C1 segment of cervical spinal cord (tissue), 14 donors: ENCODE measurements around the gene SBF1.
"Not testable (repeated sequence)": the region's sequence is repeated elsewhere in the genome, so short reads cannot be mapped to it uniquely, and the experiment has no call there.

ENCODE experiments used
- DNase-seq, 14 donors: peaks; one replicate each; lab custom pipeline; 2025; lab: John Stamatoyannopoulos, UW

Gene SBF1

DNA sequence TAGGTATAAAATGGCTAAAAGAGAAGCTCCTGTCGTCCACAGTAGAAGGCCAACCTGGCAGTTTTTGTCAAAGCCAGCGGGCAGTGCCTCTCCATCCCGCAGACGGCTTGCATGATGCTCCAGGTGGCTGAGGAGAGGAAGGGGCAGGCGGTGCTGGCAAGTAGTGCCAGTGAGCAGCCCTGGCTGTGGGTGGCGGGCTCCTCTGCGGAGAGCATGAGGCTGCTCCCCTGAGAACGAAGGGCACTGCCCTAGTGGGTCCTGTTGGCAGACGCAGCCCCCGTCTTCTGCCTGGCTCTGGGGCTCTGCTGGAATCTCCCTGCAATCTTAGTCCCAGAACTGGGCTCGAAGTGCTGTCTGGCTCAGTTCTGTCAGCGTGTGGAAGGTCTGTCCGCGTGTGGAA lies 50.9 kb downstream of the SBF1 start:
- DNase-seq = no peak

- DNase-seq = no peak
These were observed 51.6 kb downstream of the SBF1 start for GRCh38 chr22:50422961-50423815.

DNA sequence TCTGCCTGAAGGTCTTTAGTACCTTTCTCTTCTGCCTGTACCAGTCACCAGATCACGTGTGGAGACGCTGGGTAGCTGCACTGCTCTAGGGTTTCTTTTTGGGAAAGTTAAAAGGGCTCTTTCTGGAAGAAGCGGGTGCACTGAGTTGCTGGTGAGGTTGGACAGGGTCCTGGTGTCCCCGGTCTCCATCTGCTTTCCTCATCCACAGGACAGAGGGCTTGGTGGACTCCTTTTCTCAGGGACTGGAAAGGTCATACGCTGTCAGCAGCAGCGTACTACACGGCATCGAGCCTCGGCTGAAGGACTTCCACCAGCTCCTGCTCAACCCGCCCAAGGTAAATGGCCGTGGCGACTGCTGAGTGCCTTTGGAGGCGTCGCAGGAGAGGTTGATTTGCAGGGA lies 52.8 kb downstream of the SBF1 start:
- DNase-seq = no peak

DNA sequence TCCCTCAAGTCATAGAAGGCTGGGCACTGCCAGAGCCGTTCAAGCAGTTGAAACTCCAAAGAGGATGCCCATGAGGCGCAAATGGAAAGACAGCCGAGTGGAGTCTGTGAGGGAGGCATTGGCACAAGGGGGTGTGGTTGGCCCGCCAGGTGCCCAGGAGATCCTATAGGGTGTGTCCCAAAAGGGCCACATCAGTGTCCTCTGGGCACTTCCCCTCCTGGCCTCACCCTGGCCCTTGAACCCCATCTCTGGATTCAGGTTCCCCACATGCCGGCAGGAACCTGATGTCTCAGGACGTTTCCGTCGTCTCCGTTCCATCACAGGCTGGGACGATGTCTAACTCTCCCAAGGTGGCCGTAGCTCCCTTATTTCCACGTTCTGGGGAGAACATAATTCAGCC lies 54.3 kb downstream of the SBF1 start:
- DNase-seq = no peak

- no peak for DNase-seq
These were observed 54.8 kb downstream of the SBF1 start for GRCh38 chr22:50420015-50420414.

GRCh38 chr22:50419116-50419515 lies 55.7 kb downstream of the SBF1 start:
- DNase-seq = no peak

DNA sequence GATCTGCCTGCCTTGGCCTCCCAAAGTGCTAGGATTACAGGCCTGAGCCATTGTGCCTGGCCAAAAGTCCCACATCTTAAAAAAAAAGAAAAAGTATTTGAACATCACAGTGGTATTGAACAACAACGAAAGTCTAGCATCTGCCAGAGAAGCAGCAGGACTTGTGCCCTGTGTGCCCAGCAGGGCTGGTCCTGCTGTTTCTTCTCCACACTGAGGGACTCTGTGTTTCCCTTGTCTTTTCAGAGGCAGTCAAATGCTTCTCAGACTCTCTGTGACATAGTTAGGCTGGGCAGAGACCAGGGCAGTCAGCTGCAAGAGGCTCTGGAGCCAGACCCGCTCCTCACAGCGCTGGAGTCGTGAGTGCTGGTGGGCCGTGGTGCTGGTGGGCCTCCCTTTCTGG lies 56.2 kb downstream of the SBF1 start:
- DNase-seq = peak in 4 of 14 donors; percentile 40 to 50 (median 45)

- no peak for DNase-seq
These were observed 57.2 kb downstream of the SBF1 start for GRCh38 chr22:50417411-50418210.

GRCh38 chr22:50416996-50417395 lies 57.8 kb downstream of the SBF1 start:
- peak in 2 of 14 donors; percentile 16 to 92 for DNase-seq

GRCh38 chr22:50415426-50415825 lies 59.4 kb downstream of the SBF1 start:
- DNase-seq = no peak

- no peak for DNase-seq
These were observed 60.2 kb downstream of the SBF1 start for GRCh38 chr22:50414476-50415248.

DNA sequence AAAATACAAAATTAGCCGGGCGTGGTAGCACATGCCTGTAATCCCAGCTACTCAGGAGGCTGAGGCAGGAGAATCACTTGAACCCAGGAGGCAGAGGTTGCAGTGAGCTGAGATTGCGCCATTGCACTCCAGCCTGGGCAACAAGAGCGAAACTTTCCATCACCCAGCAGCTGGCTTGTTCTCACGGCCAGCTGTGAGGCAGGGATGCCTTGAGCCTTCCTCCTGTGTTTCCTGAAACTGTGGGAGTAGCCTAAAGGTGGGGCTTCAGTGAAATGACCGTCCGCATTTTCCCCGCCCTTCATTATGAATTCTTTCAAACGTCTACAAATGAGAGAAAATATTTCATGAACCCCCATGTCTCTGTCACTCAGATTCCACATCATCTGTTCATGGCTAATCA lies 65.9 kb downstream of the SBF1 start:
- DNase-seq = not testable (repeated sequence)

DNA sequence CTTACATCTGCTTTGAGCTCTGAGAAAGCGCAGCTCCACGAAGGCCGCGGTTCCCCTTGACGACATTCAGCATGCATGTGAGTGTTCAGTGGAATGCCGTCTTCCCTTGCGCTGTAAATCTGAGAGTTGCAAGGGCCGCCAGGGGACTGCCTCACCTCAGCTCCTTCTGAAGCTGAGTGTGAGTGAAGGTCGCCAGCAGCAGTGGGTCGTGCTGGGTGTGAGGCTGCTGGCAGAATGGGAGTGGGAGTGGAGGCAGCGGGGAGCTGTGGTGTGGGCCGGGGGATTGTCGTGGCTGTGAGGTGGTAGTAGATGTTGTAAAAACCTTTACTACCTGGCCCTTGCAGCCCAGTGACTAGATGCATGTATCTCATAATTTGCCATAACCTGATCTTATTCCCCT lies 66.5 kb downstream of the SBF1 start:
- no peak for DNase-seq

DNA sequence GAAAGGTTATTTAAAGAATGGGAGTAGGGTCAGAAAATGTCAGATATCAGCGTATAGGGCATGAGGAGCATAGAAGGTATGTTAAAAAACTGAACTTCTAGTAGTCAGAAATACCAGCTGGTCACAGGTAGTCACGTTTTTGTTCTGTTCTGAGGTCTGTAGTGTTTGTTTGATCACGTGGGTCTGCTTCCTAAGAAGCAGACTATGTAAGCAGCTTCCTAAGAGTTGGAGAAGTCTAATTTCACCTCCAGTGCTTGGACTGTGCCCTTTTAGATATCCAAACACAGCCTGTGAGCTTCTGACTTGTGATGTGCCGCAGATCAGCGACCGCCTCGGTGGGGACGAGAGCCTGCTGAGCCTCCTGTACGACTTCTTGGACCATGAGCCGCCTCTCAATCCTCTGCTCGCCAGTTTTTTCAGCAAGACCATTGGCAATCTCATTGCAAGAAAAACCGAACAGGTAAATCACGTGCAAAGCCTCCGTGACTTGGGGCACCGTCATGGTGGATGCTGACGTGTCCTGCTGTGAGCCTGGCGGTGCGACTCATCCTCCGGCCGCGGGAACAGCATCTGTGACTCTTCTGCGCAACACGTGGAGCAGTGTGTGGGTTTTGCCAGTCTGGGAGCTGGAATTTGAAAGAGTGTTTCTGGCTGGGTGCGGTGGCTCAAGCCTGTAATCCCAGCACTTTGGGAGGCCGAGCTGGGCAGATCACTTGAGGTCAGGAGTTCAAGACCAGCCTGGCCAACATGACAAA lies 68.2 kb downstream of the SBF1 start:
- no peak for DNase-seq

DNA sequence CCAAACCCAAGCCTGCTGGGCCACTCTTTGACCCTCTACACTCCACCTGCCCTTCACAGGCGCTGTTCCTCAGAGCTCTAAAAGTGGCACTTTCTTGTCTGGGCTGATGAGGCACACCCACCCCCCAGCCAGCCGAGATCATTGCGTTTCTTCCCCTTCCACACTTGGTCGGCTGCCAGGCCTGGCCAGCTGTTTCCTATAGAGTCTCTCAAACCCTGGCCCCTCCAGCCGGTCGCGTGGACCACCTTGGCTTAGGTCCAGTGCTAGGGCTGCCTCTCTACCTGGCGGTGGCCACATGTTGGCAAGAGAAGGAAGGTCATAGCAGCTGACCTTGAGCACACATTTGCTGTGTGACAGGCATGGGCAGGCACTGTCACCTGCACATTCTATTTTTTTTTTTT lies 71.1 kb downstream of the SBF1 start:
- peak in 9 of 14 donors; percentile 15 to 73 (median 42) for DNase-seq

- no peak for DNase-seq
These were observed 72.9 kb downstream of the SBF1 start for GRCh38 chr22:50401907-50402306.

DNA sequence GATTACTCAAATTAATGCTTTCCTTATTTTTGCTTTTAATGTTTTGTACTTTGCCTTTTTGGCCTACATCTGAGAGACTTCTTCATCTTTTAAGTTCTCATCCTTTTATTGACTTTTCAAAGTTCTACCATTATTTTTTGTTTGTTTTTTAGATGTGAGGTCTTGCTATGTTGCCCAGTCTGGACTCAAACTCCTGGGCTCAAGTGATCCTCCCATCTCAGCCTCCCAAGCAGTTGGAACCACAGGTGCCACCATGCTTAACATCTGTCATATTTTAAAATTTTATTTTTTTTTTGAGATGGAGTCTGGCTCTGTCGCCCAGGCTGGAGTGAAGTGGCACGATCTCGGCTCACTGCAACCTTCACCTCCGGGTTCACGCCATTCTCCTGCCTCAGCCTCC lies 73.9 kb downstream of the SBF1 start:
- DNase-seq = no peak

DNA sequence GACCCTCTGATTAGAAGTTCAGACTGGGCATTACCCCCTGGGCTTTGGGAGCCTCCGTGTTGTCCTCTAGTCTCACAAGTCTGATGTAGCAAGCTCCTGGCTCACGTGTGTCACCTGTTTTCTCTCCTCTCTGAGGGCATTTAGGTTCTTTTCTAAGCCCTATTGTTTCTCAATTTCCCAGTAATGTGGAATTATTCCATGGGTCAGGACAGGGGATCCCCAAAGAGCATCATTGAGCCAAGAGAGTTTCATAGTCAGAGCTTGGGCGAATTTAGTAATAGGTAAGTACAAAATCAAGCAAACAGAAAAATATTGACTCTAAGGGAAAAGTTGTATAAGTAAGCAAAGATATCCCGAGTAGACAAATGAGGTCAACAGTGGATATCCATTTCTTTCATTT lies 74.4 kb downstream of the SBF1 start:
- DNase-seq = no peak

GRCh38 chr22:50399751-50400331 lies 75.0 kb downstream of the SBF1 start:
- DNase-seq = peak in 12 of 14 donors; percentile 31 to 75 (median 57)

GRCh38 chr22:50398831-50399648 lies 75.8 kb downstream of the SBF1 start:
- peak in 2 of 14 donors; percentile 52 to 74 for DNase-seq
